Subcutaneous abdominal adipose tissue (tissue), 5 donors: ENCODE data around the gene PCDHA1.
"Not testable (repeated sequence)": the region's sequence is repeated elsewhere in the genome, so short reads cannot be mapped to it uniquely, and the experiment has no call there.

ENCODE experiments used
- H3K27ac ChIP-seq: one replicate; pipeline ENCODE4 v1.7.0; 2013; ENCODE audit warnings: low read depth, mild to moderate bottlenecking, inconsistent platforms, low read length, moderate library complexity
- H3K27me3 ChIP-seq, 5 donors: one replicate each; pipeline ENCODE4 v1.7.0; 2013; ENCODE audit warnings: low read length in 5 of 5, inconsistent platforms in 1 of 5; ENCODE audit not compliant: control insufficient read depth in 5 of 5, insufficient read depth in 4 of 5
- H3K36me3 ChIP-seq, 5 donors: one replicate each; pipeline ENCODE4 v1.7.0; 2013; ENCODE audit warnings: low read length in 5 of 5; ENCODE audit not compliant: control insufficient read depth in 5 of 5, insufficient read depth in 5 of 5
- H3K4me1 ChIP-seq, 5 donors: one replicate each; pipeline ENCODE4 v1.7.0; 2013; ENCODE audit warnings: low read length in 5 of 5, mild to moderate bottlenecking in 3 of 5, moderate library complexity in 1 of 5; ENCODE audit not compliant: control insufficient read depth in 5 of 5, insufficient read depth in 5 of 5
- H3K4me3 ChIP-seq, 5 donors: one replicate each; pipeline ENCODE4 v1.7.0; 2013; ENCODE audit warnings: low read length in 5 of 5, low read depth in 1 of 5
- H3K9ac ChIP-seq, 5 donors: one replicate each; pipeline ENCODE4 v1.7.0; 2013; ENCODE audit warnings: low read length in 5 of 5, mild to moderate bottlenecking in 4 of 5, moderate library complexity in 3 of 5
- H3K9me3 ChIP-seq, 5 donors: one replicate each; pipeline ENCODE4 v1.7.0; 2013; ENCODE audit warnings: low read length in 5 of 5; ENCODE audit not compliant: control insufficient read depth in 5 of 5
- donor health status: healthy.
- donor health status: healthy.
- donor health status: healthy.
- donor health status: healthy.
- donor health status: healthy.

PCDHA1 gene

GRCh38 chr5:140791089-140791488, 5.1 kb downstream of the PCDHA1 start:
- H3K9ac ChIP-seq = no peak overlapping the region

GRCh38 chr5:140794595-140795258, 8.8 kb downstream of the PCDHA1 start, which contains the start of gene PCDHA2:
Gene PCDHA2 (plus strand): TSS chr5:140794852.
- H3K36me3 ChIP-seq = no peaks in the 10 kb centered on the region
- H3K9me3 ChIP-seq = peaks cover 11 to 44% (median 34%) of the 10 kb centered on the region in 5 donors
- H3K4me3 ChIP-seq = peak within 1 kb of the TSS in 3 of 5 donors; percentile 14 to 40 (median 34)
- no peak within 1 kb of the TSS for H3K27ac ChIP-seq
- no peak within 1 kb of the TSS for H3K9ac ChIP-seq
- H3K27me3 ChIP-seq = peaks cover 0 to 11% (median 2%) of the 10 kb centered on the region in 5 donors
- H3K4me1 ChIP-seq = no peaks in the 10 kb centered on the region

More at GRCh38 chr5:140791089-140791488, 5.1 kb downstream of the PCDHA1 start:
- no peaks in the 10 kb centered on the region for H3K36me3 ChIP-seq
- H3K4me1 ChIP-seq = no peaks in the 10 kb centered on the region
- H3K9me3 ChIP-seq = peaks cover 17 to 64% (median 49%) of the 10 kb centered on the region in 5 donors
- no peak overlapping the region for H3K27ac ChIP-seq
- H3K4me3 ChIP-seq = no peak overlapping the region
- peaks cover 0 to 17% (median 3%) of the 10 kb centered on the region in 5 donors for H3K27me3 ChIP-seq

- Histone ChIP-seq H3K4me3 (peak overlapping the region in 2 of 5 donors; percentile 14 to 34), H3K27ac (no peak overlapping the region), H3K9ac (no peak overlapping the region), H3K27me3 (peaks cover 0 to 11% (median 2%) of the 10 kb centered on the region in 5 donors), H3K36me3 (no peaks in the 10 kb centered on the region), H3K4me1 (no peaks in the 10 kb centered on the region), H3K9me3 (peaks cover 11 to 40% (median 32%) of the 10 kb centered on the region in 5 donors)
Observed at GRCh38 chr5:140795259-140795641, 9.3 kb downstream of the PCDHA1 start.

GRCh38 chr5:140796072-140796717, 10.3 kb downstream of the PCDHA1 start:
- H3K27ac ChIP-seq, H3K36me3 ChIP-seq, H3K4me1 ChIP-seq, H3K9ac ChIP-seq: not testable (repeated sequence)
- H3K4me3 ChIP-seq = peak overlapping the region in 1 of 5 donors; percentile 33
- peaks cover 11 to 44% (median 29%) of the 10 kb centered on the region in 5 donors for H3K9me3 ChIP-seq
- H3K27me3 ChIP-seq = peaks cover 0 to 11% (median 2%) of the 10 kb centered on the region in 5 donors

GRCh38 chr5:140796718-140797095, 10.8 kb downstream of the PCDHA1 start:
- H3K4me3 ChIP-seq = peak overlapping the region in 2 of 5 donors; percentile 12 to 33

GRCh38 chr5:140800816-140801493, 15.0 kb downstream of the PCDHA1 start, which contains the start of gene PCDHA3:
Gene PCDHA3 (plus strand): TSS chr5:140801057.
- H3K9ac ChIP-seq = no peak within 1 kb of the TSS
- H3K4me3 ChIP-seq = peak within 1 kb of the TSS; percentile 23 to 60 (median 35)
- H3K9me3 ChIP-seq = peaks cover 9 to 43% (median 31%) of the 10 kb centered on the region in 5 donors
- no peak within 1 kb of the TSS for H3K27ac ChIP-seq
- H3K36me3 ChIP-seq = no peaks in the 10 kb centered on the region
- no peaks in the 10 kb centered on the region for H3K4me1 ChIP-seq
- peaks cover 0 to 16% (median 0%) of the 10 kb centered on the region in 5 donors for H3K27me3 ChIP-seq

More at GRCh38 chr5:140796718-140797095, 10.8 kb downstream of the PCDHA1 start:
- H3K4me1 ChIP-seq = no peaks in the 10 kb centered on the region
- peaks cover 0 to 11% (median 2%) of the 10 kb centered on the region in 5 donors for H3K27me3 ChIP-seq
- H3K36me3 ChIP-seq = no peaks in the 10 kb centered on the region
- H3K9me3 ChIP-seq = peaks cover 11 to 49% (median 29%) of the 10 kb centered on the region in 5 donors
- H3K27ac ChIP-seq = no peak overlapping the region
- H3K9ac ChIP-seq = no peak overlapping the region

- Histone ChIP-seq H3K27ac (no peak overlapping the region), H3K27me3 (peaks cover 0 to 14% (median 0%) of the 10 kb centered on the region in 5 donors), H3K36me3 (no peaks in the 10 kb centered on the region), H3K4me1 (no peaks in the 10 kb centered on the region), H3K9ac (no peak overlapping the region), H3K4me3 (peak overlapping the region in 4 of 5 donors; percentile 23 to 60 (median 43)), H3K9me3 (peaks cover 7 to 38% (median 27%) of the 10 kb centered on the region in 5 donors)
Observed at GRCh38 chr5:140801494-140801841, 15.5 kb downstream of the PCDHA1 start.

GRCh38 chr5:140802381-140802780, 16.4 kb downstream of the PCDHA1 start:
- H3K36me3 ChIP-seq, H3K27me3 ChIP-seq, H3K27ac ChIP-seq, H3K9ac ChIP-seq, H3K4me1 ChIP-seq: not testable (repeated sequence)
- H3K9me3 ChIP-seq = peaks cover 7 to 36% (median 26%) of the 10 kb centered on the region in 5 donors
- H3K4me3 ChIP-seq = peak overlapping the region in 2 of 5 donors; percentile 28 to 51

GRCh38 chr5:140802781-140803271, 16.9 kb downstream of the PCDHA1 start:
- Histone ChIP-seq H3K9me3 (peaks cover 7 to 38% (median 29%) of the 10 kb centered on the region in 5 donors), H3K4me1 (no peaks in the 10 kb centered on the region), H3K27ac (no peak overlapping the region), H3K36me3 (no peaks in the 10 kb centered on the region), H3K4me3 (peak overlapping the region in 1 of 5 donors; percentile 51), H3K27me3 (peaks cover 0 to 9% (median 0%) of the 10 kb centered on the region in 5 donors), H3K9ac (no peak overlapping the region)
